Hepatocyte (in vitro differentiated cells): ENCODE results near the gene PRRX1.

Experiments
- EZH2phosphoT487 ChIP-seq: fragments of 200-600 bp; sonication (generic); IDR thresholded peaks from one replicate; pipeline ENCODE4 v1.6.1; 2018; ENCODE audit warnings: antibody characterized with exemption, mild to moderate bottlenecking, low read depth, moderate library complexity; ENCODE audit not compliant: unreplicated experiment, severe bottlenecking
- TF ChIP-seq, protein P1 (sequence below): fragments of 200-600 bp; sonication (generic); IDR thresholded peaks from 2 replicates; pipeline ENCODE4 v1.5.1; 2016; ENCODE audit warnings: antibody characterized with exemption, mild to moderate bottlenecking; ENCODE audit not compliant: poor library complexity

DNA sequence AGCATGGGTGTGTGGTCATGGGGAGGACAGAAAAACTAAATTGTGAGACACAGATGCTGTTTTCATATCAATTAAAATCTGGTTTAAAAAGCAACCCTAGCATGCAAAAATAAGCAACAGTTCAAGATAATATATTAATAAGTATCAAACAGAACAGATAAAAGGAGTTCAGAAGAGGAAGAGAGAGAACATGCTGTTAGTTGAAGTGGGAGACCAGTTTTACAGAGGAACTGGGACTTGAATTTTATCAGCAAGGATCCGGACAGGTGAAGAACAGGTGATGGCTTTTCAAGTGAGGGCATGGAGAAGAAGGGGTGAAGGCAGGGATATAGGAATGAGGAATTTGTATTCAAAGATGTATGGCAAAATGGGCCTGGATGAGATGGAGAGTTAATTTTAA, 75.9 kb downstream of the PRRX1 start:
- TF ChIP-seq, protein P1, sequence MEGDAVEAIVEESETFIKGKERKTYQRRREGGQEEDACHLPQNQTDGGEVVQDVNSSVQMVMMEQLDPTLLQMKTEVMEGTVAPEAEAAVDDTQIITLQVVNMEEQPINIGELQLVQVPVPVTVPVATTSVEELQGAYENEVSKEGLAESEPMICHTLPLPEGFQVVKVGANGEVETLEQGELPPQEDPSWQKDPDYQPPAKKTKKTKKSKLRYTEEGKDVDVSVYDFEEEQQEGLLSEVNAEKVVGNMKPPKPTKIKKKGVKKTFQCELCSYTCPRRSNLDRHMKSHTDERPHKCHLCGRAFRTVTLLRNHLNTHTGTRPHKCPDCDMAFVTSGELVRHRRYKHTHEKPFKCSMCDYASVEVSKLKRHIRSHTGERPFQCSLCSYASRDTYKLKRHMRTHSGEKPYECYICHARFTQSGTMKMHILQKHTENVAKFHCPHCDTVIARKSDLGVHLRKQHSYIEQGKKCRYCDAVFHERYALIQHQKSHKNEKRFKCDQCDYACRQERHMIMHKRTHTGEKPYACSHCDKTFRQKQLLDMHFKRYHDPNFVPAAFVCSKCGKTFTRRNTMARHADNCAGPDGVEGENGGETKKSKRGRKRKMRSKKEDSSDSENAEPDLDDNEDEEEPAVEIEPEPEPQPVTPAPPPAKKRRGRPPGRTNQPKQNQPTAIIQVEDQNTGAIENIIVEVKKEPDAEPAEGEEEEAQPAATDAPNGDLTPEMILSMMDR = no peak
- TF ChIP-seq EZH2phosphoT487 = no peak
